Glutamatergic neuron (in vitro differentiated cells): ENCODE measurements around the gene SLC40A1. TPM values are rescaled to one million over a fixed set of nuclear protein-coding genes. Genes with fewer than 3 reads are reported as not detected.

Source experiments
- DNase-seq: peaks from one replicate; pipeline ENCODE4 v3.0.0; 2022
- H3K27ac Mint-ChIP-seq: one replicate; pipeline ENCODE4 v1.8.0; 2020; ENCODE audit warnings: mild to moderate bottlenecking, mixed read lengths, inconsistent platforms; ENCODE audit not compliant: unreplicated experiment
- H3K27me3 Mint-ChIP-seq: one replicate; pipeline ENCODE4 v1.8.0; 2020; ENCODE audit warnings: mild to moderate bottlenecking, moderate library complexity, mixed read lengths, inconsistent platforms; ENCODE audit not compliant: unreplicated experiment
- H3K36me3 Mint-ChIP-seq: one replicate; pipeline ENCODE4 v1.8.0; 2020; ENCODE audit warnings: mild to moderate bottlenecking, mixed read lengths, inconsistent platforms; ENCODE audit not compliant: unreplicated experiment
- H3K4me1 Mint-ChIP-seq: one replicate; pipeline ENCODE4 v1.8.0; 2020; ENCODE audit warnings: mild to moderate bottlenecking, low read depth, mixed read lengths, inconsistent platforms; ENCODE audit not compliant: unreplicated experiment
- H3K4me3 Mint-ChIP-seq: one replicate; pipeline ENCODE4 v1.8.0; 2020; ENCODE audit warnings: mild to moderate bottlenecking, mixed read lengths, inconsistent platforms; ENCODE audit not compliant: unreplicated experiment
- H3K9me3 Mint-ChIP-seq: one replicate; pipeline ENCODE4 v1.8.0; 2020; ENCODE audit warnings: mild to moderate bottlenecking, moderate library complexity, mixed read lengths, inconsistent platforms; ENCODE audit not compliant: unreplicated experiment
- CTCF ChIP-seq: fragments of 200-600 bp; sonication (generic); IDR thresholded peaks from one replicate; pipeline ENCODE4 v1.5.0; 2021; ENCODE audit not compliant: partially characterized antibody, unreplicated experiment
- total RNA-seq: library from RNA; stranded (reverse); fragmentation: NEBNext Ultra II Directional; extraction: Animal tissue kit (Norgen Biotek cat#: 25700); gene quantifications from one replicate; pipeline ENCODE4 v1.2.1, GENCODE V29; 2021; ENCODE audit not compliant: unreplicated experiment

Gene SLC40A1
- total RNA-seq, 1 donor from 2014 or later: 0.56 TPM

- Mint-ChIP-seq H3K9me3 (no peaks in the 10 kb centered on the region), H3K27ac (no peak overlapping the region), H3K4me1 (no peaks in the 10 kb centered on the region), H3K4me3 (no peak overlapping the region), H3K36me3 (no peaks in the 10 kb centered on the region), H3K27me3 (peaks cover 1% of the 10 kb centered on the region)
- no peak for DNase-seq
- no peak for TF ChIP-seq CTCF
These were observed 45.4 kb downstream of the SLC40A1 start for GRCh38 chr2:189534854-189535832.

GRCh38 chr2:189533288-189534035 lies 47.1 kb downstream of the SLC40A1 start:
- Mint-ChIP-seq H3K4me3 (no peak overlapping the region), H3K9me3 (no peaks in the 10 kb centered on the region), H3K4me1 (no peaks in the 10 kb centered on the region), H3K27ac (no peak overlapping the region), H3K36me3 (no peaks in the 10 kb centered on the region), H3K27me3 (peaks cover 1% of the 10 kb centered on the region)
- no peak for DNase-seq
- no peak for TF ChIP-seq CTCF

GRCh38 chr2:189530965-189531637 lies 49.5 kb downstream of the SLC40A1 start:
- TF ChIP-seq CTCF: no peak
- no peak overlapping the region for H3K27ac Mint-ChIP-seq
- H3K9me3 Mint-ChIP-seq: no peaks in the 10 kb centered on the region
- H3K27me3 Mint-ChIP-seq: no peaks in the 10 kb centered on the region
- H3K36me3 Mint-ChIP-seq: no peaks in the 10 kb centered on the region
- no peak for DNase-seq
- H3K4me3 Mint-ChIP-seq: no peak overlapping the region
- no peaks in the 10 kb centered on the region for H3K4me1 Mint-ChIP-seq

- H3K9me3 Mint-ChIP-seq: peaks cover 1% of the 10 kb centered on the region
- no peaks in the 10 kb centered on the region for H3K36me3 Mint-ChIP-seq
- TF ChIP-seq CTCF: no peak
- H3K27me3 Mint-ChIP-seq: no peaks in the 10 kb centered on the region
- no peak overlapping the region for H3K27ac Mint-ChIP-seq
- H3K4me1 Mint-ChIP-seq: no peaks in the 10 kb centered on the region
- no peak for DNase-seq
- no peak overlapping the region for H3K4me3 Mint-ChIP-seq
These were observed 52.0 kb downstream of the SLC40A1 start for GRCh38 chr2:189528617-189529016.
